ENCODE results near the gene ZSCAN22.

ZSCAN22 gene

GRCh38 chr19:58355215-58355796 lies 28.5 kb downstream of the ZSCAN22 start:
- no peak for DNase-seq (ENCODE audit: low read depth in 2 of 2)
- TF ChIP-seq CTCF (IDR thresholded peaks at IDR 0.05; ENCODE audit: low read depth, low read length), result no peak
- H3K4me3 ChIP-seq (replicated peaks in 1 of 2; ENCODE audit: low read depth in 2 of 2, low read length in 2 of 2), result no peak overlapping the region

GRCh38 chr19:58355908-58356765 lies 29.3 kb downstream of the ZSCAN22 start:
- TF ChIP-seq CTCF (IDR thresholded peaks at IDR 0.05; ENCODE audit: low read depth, low read length), result no peak
- DNase-seq (ENCODE audit: low read depth in 2 of 2), result peak; percentile 45 to 53
- H3K4me3 ChIP-seq (replicated peaks in 1 of 2; ENCODE audit: low read depth in 2 of 2, low read length in 2 of 2), result peak overlapping the region; percentile 8 to 28

- H3K4me3 ChIP-seq (replicated peaks in 1 of 2; ENCODE audit: low read depth in 2 of 2, low read length in 2 of 2), result peak overlapping the region; percentile 15 to 28
- peak; percentile 27 to 38 for DNase-seq (ENCODE audit: low read depth in 2 of 2)
- TF ChIP-seq CTCF (IDR thresholded peaks at IDR 0.05; ENCODE audit: low read depth, low read length), result no peak
Measured at GRCh38 chr19:58356766-58357480, 30.1 kb downstream of the ZSCAN22 start.

GRCh38 chr19:58357481-58358145 lies 30.8 kb downstream of the ZSCAN22 start:
- H3K4me3 ChIP-seq (replicated peaks in 1 of 2; ENCODE audit: low read depth in 2 of 2, low read length in 2 of 2), result no peak overlapping the region
- no peak for TF ChIP-seq CTCF (IDR thresholded peaks at IDR 0.05; ENCODE audit: low read depth, low read length)
- no peak for DNase-seq (ENCODE audit: low read depth in 2 of 2)

- peak in 1 of 2 donors; percentile 67 for DNase-seq (ENCODE audit: low read depth in 2 of 2)
- TF ChIP-seq CTCF (IDR thresholded peaks at IDR 0.05; ENCODE audit: low read depth, low read length), result peak; percentile 14
- H3K4me3 ChIP-seq (replicated peaks in 1 of 2; ENCODE audit: low read depth in 2 of 2, low read length in 2 of 2), result peak overlapping the region; percentile 62 to 63
Measured at GRCh38 chr19:58361900-58362271, 35.1 kb downstream of the ZSCAN22 start.

- TF ChIP-seq CTCF (IDR thresholded peaks at IDR 0.05; ENCODE audit: low read depth, low read length), result no peak
- peak within 1 kb of the TSS; percentile 62 to 63 for H3K4me3 ChIP-seq (replicated peaks in 1 of 2; ENCODE audit: low read depth in 2 of 2, low read length in 2 of 2)
- DNase-seq (ENCODE audit: low read depth in 2 of 2), result peak; percentile 98
Measured at GRCh38 chr19:58362272-58362994, 35.6 kb downstream of the ZSCAN22 start, which contains the start of gene ZNF497. ZNF497 (minus strand) TSS chr19:58362751; CDS start chr19:58357635, 5,116 bp downstream.
